RCC 7860 (cell line): ENCODE results near the gene PHKA1.
A peak's percentile ranks its signal among the peaks of the same experiment; 100 is the strongest.
"Not testable (repeated sequence)": the region's sequence is repeated elsewhere in the genome, so short reads cannot be mapped to it uniquely, and the experiment has no call there.

Source experiments
- DNase-seq: peaks from one replicate; pipeline ENCODE4 v3.0.0-alpha.2; 2015; ENCODE audit warnings: low spot score
- FAIRE-seq: peaks from 2 replicates; lab custom pipeline; 2012; peaks lifted over from hg19 to GRCh38; lab: Jason Lieb, UNC

The PHKA1 gene

DNA sequence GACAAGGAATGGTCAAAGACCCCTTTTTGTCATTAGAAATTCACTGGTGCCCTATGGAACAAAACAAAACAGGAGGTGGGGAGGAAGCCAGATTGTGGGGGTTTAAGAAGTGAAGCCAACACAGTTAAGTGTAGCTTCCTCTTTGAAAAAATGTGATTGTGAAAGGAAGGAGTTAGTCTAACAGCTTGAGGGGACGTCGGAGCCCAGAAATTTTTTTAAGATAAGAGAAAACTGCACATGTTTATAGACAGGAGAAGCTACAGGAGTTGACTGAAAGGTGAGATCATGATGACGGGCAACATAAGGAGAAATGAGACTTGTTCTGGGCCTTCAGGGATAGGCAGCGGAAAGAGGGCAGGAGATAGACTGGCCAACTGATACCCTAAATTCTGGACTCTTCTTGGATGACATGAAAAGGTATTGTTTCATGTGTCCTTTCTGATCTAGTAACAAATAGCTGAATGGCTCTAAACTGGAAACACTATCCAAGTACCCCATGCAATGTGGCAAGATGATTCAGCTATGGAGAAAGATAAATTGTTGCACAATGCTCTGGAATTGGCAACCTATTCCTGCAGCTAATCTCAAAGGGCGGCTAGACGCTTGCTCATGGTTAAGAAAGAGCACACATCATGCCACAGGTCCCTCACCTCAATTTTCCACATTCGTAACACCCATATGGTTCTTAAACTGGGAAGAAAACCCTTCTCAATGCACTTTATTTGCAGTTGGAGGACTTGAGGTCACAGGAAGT is 137.8 kb downstream of the PHKA1 start:
- FAIRE-seq, result no peak
- DNase-seq, result no peak

- peak; percentile 66 for FAIRE-seq
- no peak for DNase-seq
Measured at GRCh38 chrX:72573158-72573511, 141.0 kb downstream of the PHKA1 start.

DNA sequence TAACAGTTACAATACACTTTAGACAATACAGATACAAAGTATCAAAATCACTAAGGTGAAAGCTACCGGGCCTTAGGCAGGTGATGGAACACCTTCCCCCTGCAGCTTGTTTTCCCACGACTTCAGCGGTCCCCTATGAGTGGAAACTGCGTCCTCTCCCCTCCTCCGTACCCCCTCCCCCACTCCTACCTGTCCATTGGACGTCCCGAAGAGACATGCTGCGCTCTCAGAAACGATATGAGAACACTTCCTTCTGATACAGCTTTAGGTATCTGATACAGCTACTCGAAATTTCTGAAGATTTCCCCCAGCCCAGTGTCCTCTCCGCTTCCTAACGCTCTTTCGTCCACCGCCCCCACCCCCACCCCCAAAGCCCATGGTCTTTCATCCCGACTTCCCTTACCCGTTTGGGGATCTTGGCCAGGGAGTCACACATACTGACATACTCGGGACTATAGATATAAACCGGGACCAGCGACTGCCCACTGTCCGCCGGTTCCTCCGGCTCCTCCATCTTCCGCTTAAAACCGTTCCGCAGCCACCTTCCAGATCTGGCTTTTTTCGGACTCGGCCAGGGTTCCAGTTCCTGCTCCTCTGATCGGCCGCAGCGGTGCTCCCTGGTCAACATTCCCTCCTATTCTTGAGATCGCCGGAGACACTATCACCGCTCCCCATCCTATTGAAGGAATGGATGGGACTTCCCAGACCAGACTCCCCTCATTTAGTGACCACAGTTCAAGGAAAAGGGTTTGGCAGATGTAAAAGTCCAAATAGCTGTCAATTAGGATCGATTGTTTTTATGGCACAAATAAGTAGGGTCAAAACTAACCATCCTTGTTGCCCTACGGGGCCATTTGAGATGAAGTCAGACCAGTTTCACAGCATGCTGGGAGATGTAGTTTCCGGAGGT is 141.6 kb downstream of the PHKA1 start, which contains the start of gene HDAC8:
HDAC8 (minus strand) TSS at position 596 of the 910 bp plus-strand sequence; CDS start at position 514, 82 bp downstream.
- DNase-seq, result peak; percentile 45
- FAIRE-seq, result no peak

- peak; percentile 9 for DNase-seq
- FAIRE-seq, result peak; percentile 4
Measured at GRCh38 chrX:72569786-72570185, 144.3 kb downstream of the PHKA1 start.

- FAIRE-seq, result no peak
- DNase-seq, result no peak
Measured at GRCh38 chrX:72568406-72569092, 145.6 kb downstream of the PHKA1 start.

DNA sequence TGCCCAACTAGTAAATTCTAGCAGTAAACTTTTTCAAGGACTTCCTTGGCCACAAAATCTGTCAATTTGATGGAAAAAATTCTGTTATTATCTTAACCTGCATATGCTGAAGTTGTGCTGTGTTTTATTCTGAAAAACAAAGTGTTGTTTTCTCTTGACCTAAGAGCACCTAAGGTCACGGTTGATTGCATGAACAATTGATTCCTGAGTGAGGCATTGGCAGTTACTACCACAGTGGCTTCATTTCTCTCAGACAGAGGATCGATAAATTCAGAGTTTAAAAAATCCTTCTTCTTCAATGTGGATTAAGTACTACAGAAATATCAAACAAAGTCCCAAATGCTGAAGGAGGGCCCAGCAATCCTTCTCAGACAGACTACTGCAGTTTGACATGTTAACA is 147.7 kb downstream of the PHKA1 start:
- FAIRE-seq, result no peak

DNA sequence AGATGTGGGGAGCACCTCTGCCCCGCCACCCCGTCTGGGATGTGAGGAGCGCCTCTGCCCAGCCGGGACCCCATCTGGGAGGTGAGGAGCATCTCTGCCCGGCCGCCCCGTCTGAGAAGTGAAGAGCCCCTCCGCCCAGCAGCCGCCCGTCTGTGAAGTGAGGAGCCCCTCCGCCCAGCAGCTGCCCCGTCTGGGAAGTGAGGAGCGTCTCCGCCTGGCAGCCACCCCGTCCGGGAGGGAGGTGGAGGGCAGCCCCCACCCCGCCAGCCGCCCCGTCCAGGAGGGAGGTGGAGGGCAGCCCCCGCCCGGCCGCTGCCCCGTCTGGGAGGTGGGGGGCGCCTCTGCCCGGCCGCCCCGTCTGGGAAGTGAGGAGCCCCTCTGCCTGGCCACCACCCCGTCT is 154.5 kb downstream of the PHKA1 start:
- DNase-seq, FAIRE-seq: not testable (repeated sequence)

More for the DNA sequence above, 147.7 kb downstream of the PHKA1 start:
- no peak for DNase-seq

GRCh38 chrX:72554448-72555140 is 159.5 kb downstream of the PHKA1 start:
- FAIRE-seq, result no peak

DNA sequence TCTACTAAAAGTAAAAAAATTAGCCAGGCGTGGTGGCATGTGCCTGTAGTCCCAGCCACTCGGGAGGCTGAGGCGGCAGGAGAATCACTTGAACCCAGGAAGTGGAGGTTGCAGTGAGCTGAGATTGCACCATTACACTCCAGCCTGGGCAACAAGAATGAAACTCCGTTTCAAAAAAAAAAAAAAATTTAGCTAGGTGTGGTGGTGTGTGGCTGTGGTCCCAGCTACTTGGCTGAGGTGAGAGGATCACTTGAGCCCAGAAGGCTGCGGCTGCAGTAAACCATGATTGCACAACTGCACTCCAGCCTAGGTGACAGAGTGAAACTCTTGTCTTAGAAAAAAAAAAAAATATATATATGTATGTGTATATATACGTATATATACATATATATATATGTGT is 161.7 kb downstream of the PHKA1 start:
- not testable (repeated sequence) for DNase-seq, FAIRE-seq

More at GRCh38 chrX:72554448-72555140, 159.5 kb downstream of the PHKA1 start:
- no peak for DNase-seq

GRCh38 chrX:72545990-72546389 is 168.1 kb downstream of the PHKA1 start:
- DNase-seq, result no peak
- FAIRE-seq, result no peak

- FAIRE-seq (no peak), DNase-seq (no peak)
Measured at GRCh38 chrX:72540318-72540717, 173.8 kb downstream of the PHKA1 start.

- DNase-seq (no peak), FAIRE-seq (no peak)
Measured at GRCh38 chrX:72539822-72540221, 174.3 kb downstream of the PHKA1 start.

- FAIRE-seq (no peak), DNase-seq (no peak)
Measured at GRCh38 chrX:72536542-72536941, 177.6 kb downstream of the PHKA1 start.

DNA sequence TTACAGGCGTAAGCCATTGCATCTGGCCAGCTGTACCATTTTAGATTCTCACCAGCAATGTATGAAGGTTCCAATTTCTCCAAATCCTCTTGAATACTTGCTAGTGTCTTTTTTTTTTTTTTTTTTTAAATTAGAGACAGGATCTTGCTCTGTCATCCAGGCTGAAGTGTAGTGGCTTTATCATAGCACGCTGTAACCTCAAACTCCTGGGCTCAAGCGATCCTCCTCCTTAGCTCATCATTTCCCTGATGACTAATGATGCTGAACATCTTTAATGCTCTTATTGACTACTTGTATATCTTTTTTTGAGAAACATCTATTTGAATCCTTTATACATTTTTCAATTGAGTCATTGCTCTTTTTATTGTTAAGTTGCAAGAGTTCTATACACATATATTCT is 181.7 kb downstream of the PHKA1 start:
- no peak for DNase-seq
- FAIRE-seq, result no peak
